ENCODE measurements around the gene ABCA4.

ABCA4 gene

GRCh38 chr1:94029130-94029993, 91.6 kb downstream of the ABCA4 start:
- no peaks in the 10 kb centered on the region for H3K36me3 ChIP-seq (ENCODE audit: insufficient read depth, low read depth, low read length)

GRCh38 chr1:94027721-94028515, 93.0 kb downstream of the ABCA4 start:
- Histone ChIP-seq H3K27ac (ENCODE audit: low read length) (no peak overlapping the region), H3K4me3 (ENCODE audit: low read length) (no peak overlapping the region), H3K36me3 (ENCODE audit: insufficient read depth, low read depth, low read length) (no peaks in the 10 kb centered on the region), H3K4me1 (ENCODE audit: insufficient read depth, low read length) (no peaks in the 10 kb centered on the region), H3K27me3 (ENCODE audit: insufficient read depth, low read length) (no peaks in the 10 kb centered on the region), H3K9ac (ENCODE audit: low read depth, low read length) (no peak overlapping the region), H3K9me3 (ENCODE audit: insufficient read depth, low read depth, low read length) (no peaks in the 10 kb centered on the region)

More at GRCh38 chr1:94029130-94029993, 91.6 kb downstream of the ABCA4 start:
- Histone ChIP-seq H3K27ac (ENCODE audit: low read length) (no peak overlapping the region), H3K27me3 (ENCODE audit: insufficient read depth, low read length) (no peaks in the 10 kb centered on the region), H3K4me1 (ENCODE audit: insufficient read depth, low read length) (no peaks in the 10 kb centered on the region), H3K4me3 (ENCODE audit: low read length) (no peak overlapping the region), H3K9ac (ENCODE audit: low read depth, low read length) (no peak overlapping the region), H3K9me3 (ENCODE audit: insufficient read depth, low read depth, low read length) (no peaks in the 10 kb centered on the region)

- Histone ChIP-seq H3K9ac (ENCODE audit: low read depth, low read length) (no peak overlapping the region), H3K4me3 (ENCODE audit: low read length) (no peak overlapping the region), H3K36me3 (ENCODE audit: insufficient read depth, low read depth, low read length) (no peaks in the 10 kb centered on the region), H3K9me3 (ENCODE audit: insufficient read depth, low read depth, low read length) (no peaks in the 10 kb centered on the region), H3K27ac (ENCODE audit: low read length) (no peak overlapping the region), H3K4me1 (ENCODE audit: insufficient read depth, low read length) (no peaks in the 10 kb centered on the region), H3K27me3 (ENCODE audit: insufficient read depth, low read length) (no peaks in the 10 kb centered on the region)
Measured at GRCh38 chr1:94026619-94027380, 94.1 kb downstream of the ABCA4 start.

DNA sequence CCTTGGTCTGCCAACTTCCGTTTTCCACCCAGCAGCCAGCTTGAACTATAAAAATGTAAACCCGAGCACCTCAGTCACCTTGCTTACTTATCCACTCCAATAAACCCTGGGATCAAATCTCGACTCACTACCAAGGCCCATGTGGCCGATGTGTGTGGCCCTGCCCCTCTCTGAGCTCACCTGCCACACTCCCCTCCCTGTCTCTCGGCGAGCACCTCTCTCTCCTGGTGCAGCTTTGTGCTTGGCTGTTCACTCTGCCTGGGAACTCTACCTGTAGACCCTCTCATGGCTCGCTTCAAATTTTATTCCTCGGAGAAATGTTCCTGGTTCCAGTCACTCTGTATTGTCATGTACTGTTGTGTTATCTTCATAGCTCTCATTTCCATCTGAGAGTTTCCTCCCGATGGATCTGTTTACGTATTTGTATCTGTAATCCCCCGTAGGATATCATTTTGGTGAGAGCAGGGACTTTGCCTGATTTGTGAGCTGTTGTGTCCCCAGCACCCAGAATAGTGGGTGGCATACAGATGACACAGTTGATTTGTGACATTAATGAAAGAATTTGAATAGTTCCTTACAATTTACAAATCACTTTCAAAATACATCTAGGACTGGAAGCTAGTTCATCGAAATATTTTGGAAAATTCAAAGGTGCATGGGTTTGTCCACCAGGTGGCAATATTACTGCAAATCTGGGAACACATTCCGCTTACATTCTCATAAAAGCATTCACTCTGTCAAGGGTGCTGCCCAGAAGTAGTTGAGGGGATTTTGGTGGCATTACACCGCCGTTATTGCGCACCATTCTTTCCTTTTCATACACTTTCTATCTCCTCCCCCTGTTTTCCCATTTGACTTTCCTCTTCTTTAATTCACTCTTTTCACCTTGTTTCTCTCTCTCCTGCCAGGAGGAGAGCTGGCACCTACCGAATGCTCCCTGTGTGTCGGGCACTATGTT, 95.3 kb downstream of the ABCA4 start:
- no peak overlapping the region for H3K9ac ChIP-seq (ENCODE audit: low read depth, low read length)
- H3K27ac ChIP-seq (ENCODE audit: low read length) = no peak overlapping the region

GRCh38 chr1:94024104-94024792, 96.7 kb downstream of the ABCA4 start:
- H3K36me3 ChIP-seq (ENCODE audit: insufficient read depth, low read depth, low read length) = no peaks in the 10 kb centered on the region
- H3K27me3 ChIP-seq (ENCODE audit: insufficient read depth, low read length) = no peaks in the 10 kb centered on the region
- H3K4me1 ChIP-seq (ENCODE audit: insufficient read depth, low read length) = peaks cover 11% of the 10 kb centered on the region; the same call in 1 of the 2 replicates
- H3K9ac ChIP-seq (ENCODE audit: low read depth, low read length) = no peak overlapping the region
- H3K27ac ChIP-seq (ENCODE audit: low read length) = no peak overlapping the region
- H3K9me3 ChIP-seq (ENCODE audit: insufficient read depth, low read depth, low read length) = no peaks in the 10 kb centered on the region
- H3K4me3 ChIP-seq (ENCODE audit: low read length) = no peak overlapping the region

More for the DNA sequence above, 95.3 kb downstream of the ABCA4 start:
- Histone ChIP-seq H3K36me3 (ENCODE audit: insufficient read depth, low read depth, low read length) (no peaks in the 10 kb centered on the region), H3K27me3 (ENCODE audit: insufficient read depth, low read length) (no peaks in the 10 kb centered on the region), H3K4me1 (ENCODE audit: insufficient read depth, low read length) (peaks cover 6% of the 10 kb centered on the region; the same call in 1 of the 2 replicates), H3K9me3 (ENCODE audit: insufficient read depth, low read depth, low read length) (no peaks in the 10 kb centered on the region), H3K4me3 (ENCODE audit: low read length) (no peak overlapping the region)

DNA sequence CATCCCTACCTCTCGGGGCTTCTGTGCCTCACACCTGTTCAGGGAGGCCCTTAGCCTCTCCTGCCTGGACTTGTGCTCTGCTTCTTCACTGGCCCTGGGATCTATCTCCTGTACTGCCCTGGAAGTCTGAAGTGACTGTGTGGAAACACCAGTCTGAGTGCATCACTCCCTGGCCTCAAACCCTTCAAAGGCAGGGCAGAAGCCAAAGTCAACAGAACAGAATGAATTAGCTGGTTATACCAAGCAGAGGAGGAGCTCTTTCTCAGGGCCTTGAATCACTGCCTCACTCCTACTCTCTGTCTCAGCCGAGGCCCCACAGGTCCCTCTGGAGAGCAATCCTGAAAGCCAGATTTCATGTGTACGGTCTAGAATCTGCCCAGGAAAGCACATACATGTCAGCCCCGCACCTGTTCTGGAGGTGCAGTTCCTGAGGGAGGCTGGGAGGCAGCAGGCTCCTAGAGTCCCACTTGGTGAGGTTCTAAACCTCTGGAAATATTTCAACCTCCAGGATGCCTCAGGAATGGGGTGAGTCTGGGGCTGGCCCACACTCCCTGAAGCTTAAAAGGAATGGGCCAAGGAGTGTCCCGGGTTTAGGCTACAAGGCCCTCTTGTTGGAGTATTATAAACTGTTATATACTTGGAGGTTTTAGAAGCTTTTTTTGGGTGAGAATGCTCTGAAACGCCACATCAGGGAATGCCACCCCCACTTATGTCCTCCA, 98.3 kb downstream of the ABCA4 start:
- no peaks in the 10 kb centered on the region for H3K36me3 ChIP-seq (ENCODE audit: insufficient read depth, low read depth, low read length)
- no peaks in the 10 kb centered on the region for H3K27me3 ChIP-seq (ENCODE audit: insufficient read depth, low read length)
- H3K4me1 ChIP-seq (ENCODE audit: insufficient read depth, low read length) = peaks cover 11% of the 10 kb centered on the region; the same call in 1 of the 2 replicates
- no peak overlapping the region for H3K27ac ChIP-seq (ENCODE audit: low read length)
- H3K4me3 ChIP-seq (ENCODE audit: low read length) = no peak overlapping the region
- H3K9me3 ChIP-seq (ENCODE audit: insufficient read depth, low read depth, low read length) = no peaks in the 10 kb centered on the region
- no peak overlapping the region for H3K9ac ChIP-seq (ENCODE audit: low read depth, low read length)

GRCh38 chr1:94020764-94021579, 100.0 kb downstream of the ABCA4 start:
- Histone ChIP-seq H3K4me1 (ENCODE audit: insufficient read depth, low read length) (peaks cover 11% of the 10 kb centered on the region; the same call in 1 of the 2 replicates), H3K4me3 (ENCODE audit: low read length) (no peak overlapping the region), H3K9me3 (ENCODE audit: insufficient read depth, low read depth, low read length) (no peaks in the 10 kb centered on the region), H3K27ac (ENCODE audit: low read length) (no peak overlapping the region), H3K36me3 (ENCODE audit: insufficient read depth, low read depth, low read length) (no peaks in the 10 kb centered on the region), H3K9ac (ENCODE audit: low read depth, low read length) (no peak overlapping the region), H3K27me3 (ENCODE audit: insufficient read depth, low read length) (no peaks in the 10 kb centered on the region)

- Histone ChIP-seq H3K4me1 (ENCODE audit: insufficient read depth, low read length) (peaks cover 11% of the 10 kb centered on the region; the same call in 1 of the 2 replicates), H3K9ac (ENCODE audit: low read depth, low read length) (no peak overlapping the region), H3K27me3 (ENCODE audit: insufficient read depth, low read length) (0 out of 2 replicates have a peak, but pooled peaks cover 3% of the 10 kb centered on the region), H3K9me3 (ENCODE audit: insufficient read depth, low read depth, low read length) (no peaks in the 10 kb centered on the region), H3K4me3 (ENCODE audit: low read length) (no peak overlapping the region), H3K36me3 (ENCODE audit: insufficient read depth, low read depth, low read length) (no peaks in the 10 kb centered on the region), H3K27ac (ENCODE audit: low read length) (no peak overlapping the region)
Measured at GRCh38 chr1:94019327-94019726, 101.6 kb downstream of the ABCA4 start.

- Histone ChIP-seq H3K4me1 (ENCODE audit: insufficient read depth, low read length) (peaks cover 26% of the 10 kb centered on the region), H3K27me3 (ENCODE audit: insufficient read depth, low read length) (peaks cover 21% of the 10 kb centered on the region; the same call in 1 of the 2 replicates), H3K4me3 (ENCODE audit: low read length) (no peak overlapping the region), H3K36me3 (ENCODE audit: insufficient read depth, low read depth, low read length) (no peaks in the 10 kb centered on the region), H3K27ac (ENCODE audit: low read length) (no peak overlapping the region), H3K9me3 (ENCODE audit: insufficient read depth, low read depth, low read length) (no peaks in the 10 kb centered on the region), H3K9ac (ENCODE audit: low read depth, low read length) (no peak overlapping the region)
Measured at GRCh38 chr1:94017155-94017829, 103.7 kb downstream of the ABCA4 start.

All from iPS-20b (cell line).